Peyer's patch (tissue), 4 donors: ENCODE results near the gene GPC6. TPM values are rescaled to one million over a fixed set of nuclear protein-coding genes. Genes with fewer than 3 reads are reported as not detected.

Source experiments
- DNase-seq, 3 donors: peaks; one replicate each; pipeline ENCODE4 v3.0.0-alpha.2; 2017 to 2019
- H3K27ac ChIP-seq, 4 donors: fragments of 200-600 bp; sonication (generic); one replicate each; pipeline ENCODE4 v1.5.1; 2016 to 2019
- H3K27me3 ChIP-seq, 2 donors: fragments of 200-600 bp; sonication (generic); one replicate each; pipeline ENCODE4 v1.5.1; 2019
- H3K36me3 ChIP-seq, 3 donors: fragments of 200-600 bp; sonication (generic); one replicate each; pipeline ENCODE4 v1.5.1; 2016 to 2019
- H3K4me1 ChIP-seq, 4 donors: fragments of 200-600 bp; sonication (generic); one replicate each; pipeline ENCODE4 v1.5.1; 2016 to 2019
- H3K4me3 ChIP-seq, 4 donors: fragments of 200-600 bp; sonication (generic); 1 replicate in 3 of 4; 2 replicates in 1 of 4; pipeline ENCODE4 v1.5.1; 2016 to 2019; ENCODE audit warnings: mild to moderate bottlenecking in 1 of 4
- H3K9me3 ChIP-seq, 4 donors: fragments of 200-600 bp; sonication (generic); one replicate each; pipeline ENCODE4 v1.5.1; 2016 to 2019; ENCODE audit warnings: mild to moderate bottlenecking in 1 of 4
- CTCF ChIP-seq, 6 experiments: fragments of 450-650 bp in 4 of 6; fragments of 200-600 bp in 2 of 6; sonication (generic) in 1 of 6; IDR thresholded peaks; one replicate each; pipeline ENCODE4 v1.5.1; 2017 to 2019; ENCODE audit warnings: antibody characterized with exemption in 6 of 6, mild to moderate bottlenecking in 3 of 6, moderate library complexity in 1 of 6
- POLR2A ChIP-seq, 2 donors: fragments of 450-650 bp; IDR thresholded peaks; one replicate each; pipeline ENCODE4 v1.5.1; 2017; ENCODE audit warnings: antibody characterized with exemption in 2 of 2, mild to moderate bottlenecking in 2 of 2, moderate library complexity in 2 of 2
- total RNA-seq, 4 donors: library from RNA; depleted of rRNA; stranded (reverse); fragments of >200 nt; gene quantifications; one replicate each; pipeline ENCODE4 v1.1.0, GENCODE V29; 2016

The GPC6 gene
- total RNA-seq, 4 donors from 2014 or later = 1.6 to 13.2 (median 2.6) TPM

- TF ChIP-seq POLR2A (IDR thresholded peaks at IDR 0.05) = no peak
- TF ChIP-seq CTCF (IDR thresholded peaks at IDR 0.05) = no peak
- Histone ChIP-seq H3K36me3 (no peaks in the 10 kb centered on the region), H3K9me3 (no peaks in the 10 kb centered on the region), H3K4me1 (no peaks in the 10 kb centered on the region), H3K4me3 (no peak overlapping the region), H3K27me3 (no peaks in the 10 kb centered on the region), H3K27ac (no peak overlapping the region)
- no peak for DNase-seq
These were observed 36.2 kb downstream of the GPC6 start for GRCh38 chr13:93262729-93263345.

- TF ChIP-seq POLR2A (IDR thresholded peaks at IDR 0.05) = no peak
- TF ChIP-seq CTCF (IDR thresholded peaks at IDR 0.05) = no peak
These were observed 38.3 kb downstream of the GPC6 start for GRCh38 chr13:93264876-93265275.

GRCh38 chr13:93265800-93266199, 39.2 kb downstream of the GPC6 start:
- Histone ChIP-seq H3K4me1 (no peaks in the 10 kb centered on the region), H3K4me3 (no peak overlapping the region), H3K36me3 (no peaks in the 10 kb centered on the region), H3K27ac (no peak overlapping the region), H3K27me3 (no peaks in the 10 kb centered on the region), H3K9me3 (no peaks in the 10 kb centered on the region)
- no peak for DNase-seq
- no peak for TF ChIP-seq CTCF (IDR thresholded peaks at IDR 0.05)
- TF ChIP-seq POLR2A (IDR thresholded peaks at IDR 0.05) = no peak

More at GRCh38 chr13:93264876-93265275, 38.3 kb downstream of the GPC6 start:
- Histone ChIP-seq H3K27ac (no peak overlapping the region), H3K36me3 (no peaks in the 10 kb centered on the region), H3K9me3 (no peaks in the 10 kb centered on the region), H3K4me3 (no peak overlapping the region), H3K27me3 (no peaks in the 10 kb centered on the region), H3K4me1 (no peaks in the 10 kb centered on the region)
- DNase-seq = no peak

GRCh38 chr13:93266681-93267080, 40.1 kb downstream of the GPC6 start:
- TF ChIP-seq CTCF (IDR thresholded peaks at IDR 0.05) = no peak
- TF ChIP-seq POLR2A (IDR thresholded peaks at IDR 0.05) = no peak
- H3K36me3 ChIP-seq = no peaks in the 10 kb centered on the region
- H3K27ac ChIP-seq = no peak overlapping the region
- H3K4me3 ChIP-seq = no peak overlapping the region
- H3K4me1 ChIP-seq = no peaks in the 10 kb centered on the region
- H3K27me3 ChIP-seq = no peaks in the 10 kb centered on the region
- DNase-seq = no peak
- H3K9me3 ChIP-seq = no peaks in the 10 kb centered on the region

DNA sequence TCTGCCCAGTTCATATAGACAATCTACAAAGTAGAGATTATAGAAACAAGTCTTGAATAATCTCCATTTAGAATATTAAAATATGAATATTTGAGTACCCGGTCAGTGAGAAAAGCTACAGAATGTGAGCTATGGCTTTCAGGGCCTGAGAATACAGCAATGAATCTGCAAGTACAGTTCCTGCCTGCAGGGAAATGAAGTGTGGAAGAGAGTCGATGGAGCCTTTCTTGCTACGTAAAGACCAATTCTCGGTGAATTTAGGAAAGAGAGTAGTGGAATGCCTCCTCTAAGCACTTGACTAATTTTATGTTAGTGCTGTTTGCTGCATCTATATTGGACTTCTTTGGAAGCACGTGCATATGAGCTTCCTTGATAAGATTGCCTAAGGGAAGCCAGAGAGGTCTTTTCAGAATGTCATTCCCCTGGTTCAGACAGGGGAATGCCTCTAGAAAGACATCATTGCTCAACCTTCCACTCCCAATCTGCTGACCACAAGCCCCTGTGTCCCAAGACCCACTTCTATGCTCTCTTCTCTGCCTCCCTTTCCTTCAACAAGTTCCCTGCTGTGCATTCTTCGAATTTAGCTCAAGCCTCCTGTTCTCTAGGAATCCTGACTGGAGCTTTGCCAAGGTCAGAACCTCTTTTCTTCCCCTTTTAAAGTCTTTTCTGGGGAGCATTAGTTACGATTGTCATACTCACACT, 41.9 kb downstream of the GPC6 start:
- DNase-seq = no peak

More for the DNA sequence above, 41.9 kb downstream of the GPC6 start:
- Histone ChIP-seq H3K36me3 (no peaks in the 10 kb centered on the region), H3K4me1 (no peaks in the 10 kb centered on the region), H3K4me3 (no peak overlapping the region), H3K9me3 (no peaks in the 10 kb centered on the region), H3K27me3 (no peaks in the 10 kb centered on the region), H3K27ac (no peak overlapping the region)
- TF ChIP-seq POLR2A (IDR thresholded peaks at IDR 0.05) = no peak
- no peak for TF ChIP-seq CTCF (IDR thresholded peaks at IDR 0.05)
